Smooth muscle cell (in vitro differentiated cells): ENCODE measurements around the gene GRIK2. TPM values are rescaled to one million over a fixed set of nuclear protein-coding genes. Genes with fewer than 3 reads are reported as not detected.

ENCODE experiments used
- DNase-seq: peaks from one replicate; lab custom pipeline; 2025; ENCODE audit not compliant: unreplicated experiment; lab: John Stamatoyannopoulos, UW
- H2AFZ ChIP-seq: fragments of 200-600 bp; sonication (generic); 2 replicates; pipeline ENCODE4 v1.6.0; 2016; ENCODE audit warnings: antibody characterized with exemption, low read depth, mild to moderate bottlenecking
- H3F3A ChIP-seq: fragments of 200-600 bp; sonication (generic); 2 replicates; pipeline ENCODE4 v1.6.0; 2017; ENCODE audit warnings: antibody characterized with exemption, low read depth
- H3K27ac ChIP-seq: fragments of 200-600 bp; sonication (generic); 2 replicates; pipeline ENCODE4 v1.5.1; 2016; ENCODE audit warnings: low read depth, mild to moderate bottlenecking
- H3K27me3 ChIP-seq: fragments of 200-600 bp; sonication (generic); 2 replicates; pipeline ENCODE4 v1.6.1; 2016; ENCODE audit warnings: low read depth, mild to moderate bottlenecking
- H3K36me3 ChIP-seq: fragments of 200-600 bp; sonication (generic); 2 replicates; pipeline ENCODE4 v1.5.1; 2016; ENCODE audit warnings: low read depth
- H3K4me1 ChIP-seq: fragments of 200-600 bp; sonication (generic); 2 replicates; pipeline ENCODE4 v1.5.1; 2016; ENCODE audit warnings: low read depth
- H3K4me2 ChIP-seq: fragments of 200-600 bp; sonication (generic); 2 replicates; pipeline ENCODE4 v1.6.0; 2016; ENCODE audit warnings: mild to moderate bottlenecking
- H3K4me3 ChIP-seq: fragments of 200-600 bp; sonication (generic); 2 replicates; pipeline ENCODE4 v1.5.1; 2016; ENCODE audit warnings: mild to moderate bottlenecking
- H3K79me2 ChIP-seq: fragments of 200-600 bp; sonication (generic); 2 replicates; pipeline ENCODE4 v1.6.0; 2016; ENCODE audit warnings: low read depth, mild to moderate bottlenecking
- H3K9ac ChIP-seq: fragments of 200-600 bp; sonication (generic); 2 replicates; pipeline ENCODE4 v1.6.0; 2016; ENCODE audit warnings: low read depth
- H3K9me3 ChIP-seq: fragments of 200-600 bp; sonication (generic); replicated peaks from 2 replicates; pipeline ENCODE4 v1.5.1; 2016; ENCODE audit warnings: low read depth
- H4K20me1 ChIP-seq: fragments of 200-600 bp; sonication (generic); 2 replicates; pipeline ENCODE4 v1.6.0; 2016; ENCODE audit warnings: low read depth
- WGBS: methylation state at CpG from one replicate; pipeline ENCODE4 v1.1.7; 2016; ENCODE audit warnings: low lambda C conversion rate; 5-methylcytosine and 5-hydroxymethylcytosine counted together
- polyA plus RNA-seq: library from polyadenylated mRNA; unstranded; fragments of >200 nt; fragmentation: Nextera tagmentation; extraction: Ambion mirVana; gene quantifications from 2 replicates; pipeline ENCODE4 v1.2.1, GENCODE V29; 2016
- total RNA-seq: library from RNA; depleted of rRNA; stranded (reverse); fragments of >200 nt; gene quantifications from 2 replicates; pipeline ENCODE4 v1.2.3, GENCODE V29; 2014
- TF ChIP-seq, protein P1 (sequence below): fragments of 200-600 bp; sonication (generic); IDR thresholded peaks from 2 replicates; pipeline ENCODE4 v1.5.1; 2017; ENCODE audit warnings: borderline replicate concordance, mild to moderate bottlenecking, antibody characterized with exemption; ENCODE audit not compliant: insufficient read depth, poor library complexity, severe bottlenecking

The GRIK2 gene
- total and polyA plus RNA-seq, 2 experiments from 2014 or later, result 10.0 to 23.6 TPM

DNA sequence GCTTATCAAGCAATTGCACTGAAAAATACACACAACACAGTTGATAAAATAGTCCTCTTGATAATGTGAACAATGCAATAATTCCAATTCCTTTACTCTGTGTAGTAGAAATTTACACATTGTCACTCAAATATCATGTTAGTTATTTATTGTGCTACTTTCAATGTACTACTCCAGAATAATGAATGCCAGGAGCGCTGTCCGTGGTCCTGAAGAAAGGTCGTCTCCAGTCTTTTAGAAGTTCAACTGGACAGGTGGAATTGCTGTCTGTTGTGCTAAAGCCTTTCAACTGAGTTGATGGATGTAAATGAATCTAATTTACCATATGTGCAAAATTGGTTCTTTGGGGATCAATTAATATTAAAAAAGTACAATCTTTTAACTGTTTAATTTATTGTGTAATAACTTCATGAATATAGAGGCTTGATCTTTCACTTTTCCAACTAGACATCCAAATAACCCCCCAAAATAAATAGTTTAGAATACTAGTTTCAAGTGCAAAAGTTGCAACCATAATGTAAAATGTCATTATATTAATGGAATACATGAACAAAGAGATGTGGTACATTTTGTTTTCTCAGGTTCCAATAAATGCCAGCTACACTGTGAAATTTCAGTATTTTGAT lies 3.2 kb downstream of the GRIK2 start:
- H3K9ac ChIP-seq, result no peak overlapping the region
- H3K27ac ChIP-seq, result no peak overlapping the region
- no peaks in the 10 kb centered on the region for H3F3A ChIP-seq
- H3K4me3 ChIP-seq, result no peak overlapping the region
- peaks cover 36% of the 10 kb centered on the region for H3K27me3 ChIP-seq
- H3K4me2 ChIP-seq, result no peak overlapping the region
- peaks cover 32% of the 10 kb centered on the region for H4K20me1 ChIP-seq
- no peaks in the 10 kb centered on the region for H3K36me3 ChIP-seq
- TF ChIP-seq, protein P1, sequence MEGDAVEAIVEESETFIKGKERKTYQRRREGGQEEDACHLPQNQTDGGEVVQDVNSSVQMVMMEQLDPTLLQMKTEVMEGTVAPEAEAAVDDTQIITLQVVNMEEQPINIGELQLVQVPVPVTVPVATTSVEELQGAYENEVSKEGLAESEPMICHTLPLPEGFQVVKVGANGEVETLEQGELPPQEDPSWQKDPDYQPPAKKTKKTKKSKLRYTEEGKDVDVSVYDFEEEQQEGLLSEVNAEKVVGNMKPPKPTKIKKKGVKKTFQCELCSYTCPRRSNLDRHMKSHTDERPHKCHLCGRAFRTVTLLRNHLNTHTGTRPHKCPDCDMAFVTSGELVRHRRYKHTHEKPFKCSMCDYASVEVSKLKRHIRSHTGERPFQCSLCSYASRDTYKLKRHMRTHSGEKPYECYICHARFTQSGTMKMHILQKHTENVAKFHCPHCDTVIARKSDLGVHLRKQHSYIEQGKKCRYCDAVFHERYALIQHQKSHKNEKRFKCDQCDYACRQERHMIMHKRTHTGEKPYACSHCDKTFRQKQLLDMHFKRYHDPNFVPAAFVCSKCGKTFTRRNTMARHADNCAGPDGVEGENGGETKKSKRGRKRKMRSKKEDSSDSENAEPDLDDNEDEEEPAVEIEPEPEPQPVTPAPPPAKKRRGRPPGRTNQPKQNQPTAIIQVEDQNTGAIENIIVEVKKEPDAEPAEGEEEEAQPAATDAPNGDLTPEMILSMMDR, result no peak
- no peak overlapping the region for H2AFZ ChIP-seq
- peaks cover 16% of the 10 kb centered on the region for H3K4me1 ChIP-seq
- WGBS, result 6% methylated on average over 3 of the region's 3 CpGs
- DNase-seq, result no peak
- H3K9me3 ChIP-seq, result no peaks in the 10 kb centered on the region
- no peaks in the 10 kb centered on the region for H3K79me2 ChIP-seq

DNA sequence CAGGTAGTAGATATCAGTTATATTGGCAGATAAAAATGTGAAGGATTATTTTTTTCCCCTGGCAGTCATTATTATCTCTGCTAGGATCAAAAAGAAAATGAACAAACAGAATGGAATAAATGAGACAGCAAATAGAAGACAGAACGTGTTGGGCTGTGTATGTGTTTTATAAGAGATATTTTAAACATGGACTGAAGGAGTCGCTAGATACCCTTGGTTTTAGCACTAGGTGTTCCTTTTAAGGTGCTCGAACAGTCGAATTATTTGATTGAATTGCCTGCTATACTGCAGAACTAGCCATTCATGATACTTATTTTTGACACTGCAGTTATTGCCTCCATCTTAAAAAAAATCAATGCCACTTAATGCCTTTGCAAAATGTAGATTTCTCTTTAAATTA lies 3.7 kb downstream of the GRIK2 start:
- Histone ChIP-seq H3K27ac (no peak overlapping the region), H2AFZ (no peak overlapping the region), H3K4me1 (peaks cover 16% of the 10 kb centered on the region), H3K4me3 (no peak overlapping the region), H3K79me2 (no peaks in the 10 kb centered on the region), H4K20me1 (peaks cover 32% of the 10 kb centered on the region), H3F3A (no peaks in the 10 kb centered on the region), H3K4me2 (no peak overlapping the region), H3K9ac (no peak overlapping the region), H3K36me3 (no peaks in the 10 kb centered on the region), H3K9me3 (no peaks in the 10 kb centered on the region), H3K27me3 (peaks cover 40% of the 10 kb centered on the region)
- DNase-seq, result no peak
- 22% methylated on average over 4 of the region's 4 CpGs for WGBS
- TF ChIP-seq, protein P1, result peak; percentile 21

DNA sequence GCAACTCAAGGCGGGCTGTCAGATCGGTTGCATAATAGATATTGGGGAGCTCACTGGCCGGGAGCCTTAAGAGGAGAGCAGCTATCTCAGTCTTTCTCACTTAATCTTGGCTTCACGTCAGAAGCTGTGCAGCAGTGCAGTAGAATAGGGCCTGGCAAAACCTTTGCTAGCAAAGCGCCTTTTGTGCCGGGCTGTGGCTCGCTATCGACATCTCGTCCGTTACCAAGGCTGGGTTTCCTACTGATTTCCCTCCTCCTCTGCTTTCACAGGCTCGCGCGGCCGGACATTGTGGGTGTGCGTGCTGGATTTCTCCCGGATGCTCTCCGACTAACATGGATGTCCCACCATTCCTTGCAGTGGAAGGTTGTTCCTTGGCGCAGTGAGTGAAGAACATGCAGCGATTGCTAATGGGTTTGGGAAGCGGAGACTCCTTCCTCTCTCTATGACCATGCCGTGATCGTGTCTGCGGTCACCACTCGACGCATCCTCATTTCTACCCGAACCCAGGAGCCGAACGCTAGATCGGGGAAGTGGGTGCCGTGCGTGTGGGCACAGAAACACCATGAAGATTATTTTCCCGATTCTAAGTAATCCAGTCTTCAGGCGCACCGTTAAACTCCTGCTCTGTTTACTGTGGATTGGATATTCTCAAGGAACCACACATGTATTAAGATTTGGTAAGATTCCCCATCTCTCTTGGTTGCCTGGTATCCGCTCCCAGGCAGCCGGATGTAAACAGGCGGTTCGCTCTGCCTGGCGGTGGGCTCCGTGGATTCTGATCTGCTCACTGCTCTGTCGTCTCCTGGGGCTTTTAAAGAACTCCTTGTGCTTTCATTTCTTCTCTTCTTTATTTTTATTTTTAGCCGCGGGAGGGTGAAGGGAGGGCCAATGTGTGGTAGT lies 5.5 kb downstream of the GRIK2 start:
- Histone ChIP-seq H3K9me3 (no peaks in the 10 kb centered on the region), H3K4me1 (peaks cover 18% of the 10 kb centered on the region), H3K4me3 (peak overlapping the region; percentile 7), H3K27ac (no peak overlapping the region), H3K4me2 (peak overlapping the region; percentile 71), H3K36me3 (no peaks in the 10 kb centered on the region), H3K27me3 (peaks cover 57% of the 10 kb centered on the region), H4K20me1 (peaks cover 32% of the 10 kb centered on the region), H3K79me2 (no peaks in the 10 kb centered on the region), H2AFZ (no peak overlapping the region), H3K9ac (no peak overlapping the region), H3F3A (no peaks in the 10 kb centered on the region)
- DNase-seq, result no peak
- TF ChIP-seq, protein P1, result no peak
- whole genome bisulfite sequencing, result 48% methylated on average over 43 of the region's 43 CpGs
